GM12801 (cell line): ENCODE data around the gene ATN1.

Experiments used
- TF ChIP-seq, protein P1 (sequence below): IDR thresholded peaks from one replicate; pipeline ENCODE4 v1.5.1; 2011; ENCODE audit warnings: control low read depth; ENCODE audit not compliant: insufficient read length; ENCODE audit errors: extremely low read depth

ATN1 gene

DNA sequence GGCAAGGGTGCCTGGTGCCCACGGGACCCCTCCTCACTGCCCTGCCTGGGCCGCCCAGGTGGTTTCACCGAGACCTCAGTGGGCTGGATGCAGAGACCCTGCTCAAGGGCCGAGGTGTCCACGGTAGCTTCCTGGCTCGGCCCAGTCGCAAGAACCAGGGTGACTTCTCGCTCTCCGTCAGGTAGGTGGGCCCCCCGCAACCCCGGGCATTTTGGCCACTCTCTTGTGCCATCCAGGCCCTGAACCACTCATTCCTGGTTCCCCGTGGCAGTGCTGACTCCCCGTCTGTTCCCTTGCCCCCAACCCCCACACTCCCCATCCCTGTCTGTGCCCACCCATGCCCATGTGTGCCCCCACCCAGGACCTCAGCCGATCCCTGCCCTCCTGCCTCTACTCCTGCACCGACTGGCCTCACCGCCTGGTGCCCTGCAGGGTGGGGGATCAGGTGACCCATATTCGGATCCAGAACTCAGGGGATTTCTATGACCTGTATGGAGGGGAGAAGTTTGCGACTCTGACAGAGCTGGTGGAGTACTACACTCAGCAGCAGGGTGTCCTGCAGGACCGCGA, 23.9 kb downstream of the ATN1 start:
- TF ChIP-seq, protein P1, sequence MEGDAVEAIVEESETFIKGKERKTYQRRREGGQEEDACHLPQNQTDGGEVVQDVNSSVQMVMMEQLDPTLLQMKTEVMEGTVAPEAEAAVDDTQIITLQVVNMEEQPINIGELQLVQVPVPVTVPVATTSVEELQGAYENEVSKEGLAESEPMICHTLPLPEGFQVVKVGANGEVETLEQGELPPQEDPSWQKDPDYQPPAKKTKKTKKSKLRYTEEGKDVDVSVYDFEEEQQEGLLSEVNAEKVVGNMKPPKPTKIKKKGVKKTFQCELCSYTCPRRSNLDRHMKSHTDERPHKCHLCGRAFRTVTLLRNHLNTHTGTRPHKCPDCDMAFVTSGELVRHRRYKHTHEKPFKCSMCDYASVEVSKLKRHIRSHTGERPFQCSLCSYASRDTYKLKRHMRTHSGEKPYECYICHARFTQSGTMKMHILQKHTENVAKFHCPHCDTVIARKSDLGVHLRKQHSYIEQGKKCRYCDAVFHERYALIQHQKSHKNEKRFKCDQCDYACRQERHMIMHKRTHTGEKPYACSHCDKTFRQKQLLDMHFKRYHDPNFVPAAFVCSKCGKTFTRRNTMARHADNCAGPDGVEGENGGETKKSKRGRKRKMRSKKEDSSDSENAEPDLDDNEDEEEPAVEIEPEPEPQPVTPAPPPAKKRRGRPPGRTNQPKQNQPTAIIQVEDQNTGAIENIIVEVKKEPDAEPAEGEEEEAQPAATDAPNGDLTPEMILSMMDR = no peak

DNA sequence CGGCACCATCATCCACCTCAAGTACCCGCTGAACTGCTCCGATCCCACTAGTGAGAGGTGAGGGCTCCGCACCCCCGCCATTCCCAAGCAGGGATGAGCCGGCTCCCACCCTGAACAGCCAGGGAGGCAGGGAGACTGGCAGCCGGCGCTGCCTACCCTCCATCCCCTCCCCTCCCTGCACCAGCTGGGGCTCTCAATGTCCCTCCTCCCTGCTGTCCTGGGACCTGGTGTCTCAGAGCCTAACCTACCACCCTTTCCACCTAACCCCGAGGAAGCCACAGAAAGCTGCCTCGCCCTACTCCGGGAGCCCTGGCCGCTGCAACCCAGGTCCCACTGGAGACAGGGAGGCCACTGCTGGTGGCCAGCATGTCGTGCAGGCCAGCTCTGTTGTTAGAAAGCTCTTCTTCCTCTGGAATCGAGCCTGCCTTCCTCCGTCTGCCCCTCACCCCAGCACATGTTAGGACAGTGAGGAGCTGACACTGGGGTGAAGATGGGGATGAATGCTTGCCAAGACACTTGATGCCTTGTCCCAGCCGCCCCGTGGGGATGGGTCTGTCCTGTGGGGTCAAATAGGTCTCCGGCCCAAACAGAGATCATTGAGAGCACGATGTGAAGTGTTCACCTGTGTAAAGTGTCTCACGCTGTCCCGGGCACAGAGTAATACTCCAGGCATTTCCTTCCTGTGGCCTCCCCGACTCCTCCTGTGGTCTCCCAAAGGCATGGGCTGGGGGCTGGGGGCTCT, 24.5 kb downstream of the ATN1 start:
- TF ChIP-seq, protein P1 = no peak

DNA sequence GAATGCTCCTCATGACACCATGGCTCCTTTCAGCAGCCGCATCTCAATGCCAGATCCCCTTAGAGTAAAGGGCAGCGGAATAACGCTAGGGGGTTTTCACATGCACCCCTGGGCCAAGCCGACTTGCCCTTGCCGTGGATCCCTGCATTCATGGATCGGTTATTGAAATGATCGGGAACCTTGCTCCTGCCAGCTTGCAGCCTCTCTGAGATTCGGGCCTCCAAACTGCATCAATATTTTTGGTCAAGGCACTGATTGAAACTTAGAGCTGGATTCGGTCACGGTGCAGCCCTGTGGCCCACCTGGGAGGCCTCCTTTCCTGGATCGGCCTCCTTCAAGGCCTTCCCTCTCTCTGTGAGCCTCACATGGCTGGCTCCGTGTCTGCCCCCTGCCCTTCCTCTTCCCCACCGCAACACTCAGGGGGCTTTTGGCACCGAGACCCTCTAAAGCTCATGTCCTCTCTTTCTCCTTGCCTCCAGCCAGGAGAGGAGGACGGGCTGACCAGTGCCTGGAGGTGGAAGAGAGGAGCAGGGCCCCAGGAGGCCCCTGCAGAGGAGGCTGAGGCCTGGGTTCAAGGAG, 25.2 kb downstream of the ATN1 start:
- TF ChIP-seq, protein P1 = no peak

DNA sequence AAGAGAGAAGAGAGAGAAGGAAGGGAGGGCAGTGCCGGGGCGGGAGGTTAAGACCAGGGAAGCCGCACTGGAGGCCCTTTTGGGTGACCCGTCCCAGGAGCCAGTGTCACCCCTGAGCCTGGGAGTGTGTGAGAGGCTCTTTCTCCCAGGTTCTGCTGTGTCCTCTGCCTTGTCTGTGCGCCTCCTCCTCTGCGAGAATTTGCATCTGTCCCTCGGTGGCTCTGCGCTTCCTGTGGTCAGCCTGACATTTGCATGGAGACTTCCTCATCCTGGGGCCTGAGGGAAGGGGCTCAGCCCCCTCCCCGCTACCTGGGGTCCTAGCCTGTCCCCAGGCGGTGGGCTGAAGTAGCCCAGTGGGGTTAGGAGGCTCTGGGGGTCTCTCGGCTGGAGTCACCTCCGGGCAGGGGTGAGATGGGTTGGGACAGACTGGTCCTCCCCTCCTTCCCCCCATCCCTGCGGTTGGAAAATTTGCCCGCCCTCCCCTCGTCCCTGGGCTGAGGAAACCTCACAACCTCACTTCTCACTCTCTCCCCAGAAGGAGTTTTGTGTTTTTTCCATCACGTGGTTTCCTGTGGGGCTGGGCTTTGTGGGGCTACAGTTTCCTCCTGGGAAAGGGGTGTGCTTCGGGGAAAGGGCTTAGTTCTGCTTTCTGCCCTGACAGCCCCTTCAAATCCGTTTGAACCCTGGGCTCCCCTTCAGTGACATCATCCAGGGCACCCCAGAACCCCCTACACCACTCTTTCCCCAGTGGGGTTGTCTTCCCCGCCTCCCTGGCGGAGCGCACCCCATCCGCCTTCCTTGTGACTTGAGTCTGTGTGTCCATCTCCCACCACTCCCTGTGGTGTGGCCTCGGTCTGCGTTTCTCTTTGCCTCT, 25.9 kb downstream of the ATN1 start:
- TF ChIP-seq, protein P1 = no peak

DNA sequence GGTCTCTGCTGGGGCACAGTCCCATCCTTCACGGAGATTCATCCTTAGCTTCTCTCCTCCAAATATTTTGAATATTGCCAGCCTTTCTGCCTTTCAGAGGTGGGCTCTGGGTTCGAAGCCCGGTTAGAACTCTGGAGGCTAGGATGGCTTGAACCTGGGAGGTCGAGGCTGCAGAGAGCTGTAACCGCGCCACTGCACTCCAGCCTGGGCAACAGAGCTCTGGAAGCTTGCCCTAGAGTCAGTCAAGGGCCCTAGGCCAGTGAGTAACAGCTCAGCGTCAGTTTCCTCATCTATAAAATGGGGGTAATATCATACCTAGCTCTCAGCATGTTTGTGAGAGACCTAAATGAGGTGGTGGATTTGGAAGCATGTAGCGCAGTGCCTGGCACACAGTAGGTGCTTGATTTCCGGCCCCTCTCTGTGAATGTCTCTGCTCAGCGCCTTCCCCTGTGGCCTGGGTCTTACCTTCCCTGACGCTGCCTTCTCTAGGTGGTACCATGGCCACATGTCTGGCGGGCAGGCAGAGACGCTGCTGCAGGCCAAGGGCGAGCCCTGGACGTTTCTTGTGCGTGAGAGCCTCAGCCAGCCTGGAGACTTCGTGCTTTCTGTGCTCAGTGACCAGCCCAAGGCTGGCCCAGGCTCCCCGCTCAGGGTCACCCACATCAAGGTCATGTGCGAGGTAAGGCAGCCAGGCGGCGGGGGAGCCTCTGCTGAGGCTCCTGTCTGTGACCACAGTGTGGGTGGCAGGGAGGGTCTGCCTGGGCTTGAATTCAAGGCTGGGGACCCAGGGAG, 26.8 kb downstream of the ATN1 start:
- TF ChIP-seq, protein P1 = no peak

DNA sequence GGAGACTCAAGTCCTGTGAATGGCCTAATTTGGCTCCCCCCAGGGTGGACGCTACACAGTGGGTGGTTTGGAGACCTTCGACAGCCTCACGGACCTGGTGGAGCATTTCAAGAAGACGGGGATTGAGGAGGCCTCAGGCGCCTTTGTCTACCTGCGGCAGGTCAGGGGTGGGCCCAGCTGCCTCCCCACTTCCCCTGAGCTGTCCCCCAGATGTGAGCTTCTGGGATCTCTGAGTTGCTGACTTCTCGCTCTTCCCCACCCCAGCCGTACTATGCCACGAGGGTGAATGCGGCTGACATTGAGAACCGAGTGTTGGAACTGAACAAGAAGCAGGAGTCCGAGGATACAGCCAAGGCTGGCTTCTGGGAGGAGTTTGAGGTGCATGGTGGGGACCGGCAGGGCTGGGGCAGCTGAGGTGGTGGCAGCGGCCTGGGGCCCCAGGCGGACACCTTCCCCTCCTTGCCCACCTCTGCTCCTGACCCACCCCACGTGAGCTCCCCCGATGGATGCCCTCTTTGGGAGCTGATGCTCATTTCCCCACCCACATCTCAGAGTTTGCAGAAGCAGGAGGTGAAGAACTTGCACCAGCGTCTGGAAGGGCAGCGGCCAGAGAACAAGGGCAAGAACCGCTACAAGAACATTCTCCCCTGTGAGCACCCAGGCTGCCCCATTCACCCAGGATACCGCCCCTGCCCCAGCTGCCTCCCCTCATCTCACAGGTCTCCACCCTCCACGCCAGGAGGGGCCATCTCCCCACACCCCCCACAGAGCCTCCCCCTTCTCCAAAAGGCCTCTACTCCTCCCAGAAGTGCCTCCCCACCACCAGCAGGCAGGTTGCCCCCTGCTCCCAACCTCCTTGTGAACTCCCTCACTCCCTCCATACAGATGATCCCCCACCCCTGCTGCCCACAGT, 27.6 kb downstream of the ATN1 start:
- TF ChIP-seq, protein P1 = no peak
